ENCODE results near the gene AWAT2. TPM values are rescaled to one million over a fixed set of nuclear protein-coding genes. Genes with fewer than 3 reads are reported as not detected.
"Not testable (repeated sequence)": the region's sequence is repeated elsewhere in the genome, so short reads cannot be mapped to it uniquely, and the experiment has no call there.

AWAT2 gene
- total and polyA plus RNA-seq, 9 donors, result 0.10 TPM; not detected in 8

- H3K27ac ChIP-seq, result no peak overlapping the region
- intact Hi-C loops (cut with DNase I), result no loop called here
- no peaks in the 10 kb centered on the region for H3K27me3 ChIP-seq
- no peak for TF ChIP-seq POLR2A (IDR thresholded peaks at IDR 0.05)
- no peak for TF ChIP-seq CTCF (IDR thresholded peaks at IDR 0.05)
- no peak for TF ChIP-seq EP300 (IDR thresholded peaks at IDR 0.05)
- H3K4me1 ChIP-seq (ENCODE audit: insufficient read depth), result no peaks in the 10 kb centered on the region
- no peak for DNase-seq
- no peaks in the 10 kb centered on the region for H3K9me3 ChIP-seq
- no peaks in the 10 kb centered on the region for H3K36me3 ChIP-seq
- no peak overlapping the region for H3K4me3 ChIP-seq
Observed at GRCh38 chrX:70009049-70009448, 40.7 kb downstream of the AWAT2 start.

- Histone ChIP-seq H3K27ac (no peak overlapping the region), H3K27me3 (no peaks in the 10 kb centered on the region), H3K9me3 (no peaks in the 10 kb centered on the region), H3K36me3 (no peaks in the 10 kb centered on the region), H3K4me3 (no peak overlapping the region), H3K4me1 (ENCODE audit: insufficient read depth) (no peaks in the 10 kb centered on the region)
- no peak for DNase-seq
- TF ChIP-seq POLR2A (IDR thresholded peaks at IDR 0.05) (no peak), EP300 (IDR thresholded peaks at IDR 0.05) (no peak), CTCF (IDR thresholded peaks at IDR 0.05) (no peak)
- intact Hi-C loops (cut with DNase I), result no loop called here
Observed at GRCh38 chrX:70007946-70008345, 41.8 kb downstream of the AWAT2 start.

- no peak for DNase-seq
- no peak for TF ChIP-seq CTCF (IDR thresholded peaks at IDR 0.05)
- TF ChIP-seq EP300 (IDR thresholded peaks at IDR 0.05), result no peak
- TF ChIP-seq POLR2A (IDR thresholded peaks at IDR 0.05), result no peak
- Histone ChIP-seq H3K27ac (no peak overlapping the region), H3K4me1 (ENCODE audit: insufficient read depth) (no peaks in the 10 kb centered on the region), H3K4me3 (no peak overlapping the region), H3K27me3 (no peaks in the 10 kb centered on the region), H3K9me3 (no peaks in the 10 kb centered on the region), H3K36me3 (no peaks in the 10 kb centered on the region)
- intact Hi-C loops (cut with DNase I), result no loop called here
- WGBS, 3 donors, result 80 to 87% (median 84%) methylated on average over 3 of the region's 3 CpGs
Observed at GRCh38 chrX:70001708-70002341, 47.9 kb downstream of the AWAT2 start.

GRCh38 chrX:70001269-70001668 lies 48.5 kb downstream of the AWAT2 start:
- Histone ChIP-seq H3K27ac (no peak overlapping the region), H3K27me3 (no peaks in the 10 kb centered on the region), H3K4me1 (ENCODE audit: insufficient read depth) (no peaks in the 10 kb centered on the region), H3K36me3 (no peaks in the 10 kb centered on the region), H3K9me3 (no peaks in the 10 kb centered on the region), H3K4me3 (no peak overlapping the region)
- intact Hi-C loops (cut with DNase I), result no loop called here
- TF ChIP-seq CTCF (IDR thresholded peaks at IDR 0.05) (no peak), EP300 (IDR thresholded peaks at IDR 0.05) (no peak), POLR2A (IDR thresholded peaks at IDR 0.05) (no peak)
- WGBS, 3 donors, result 39 to 53% (median 52%) methylated on average over 2 of the region's 2 CpGs
- no peak for DNase-seq

GRCh38 chrX:69998299-69998698 lies 51.4 kb downstream of the AWAT2 start:
- H3K36me3 ChIP-seq; H3K4me1 ChIP-seq (ENCODE audit: insufficient read depth); DNase-seq; intact Hi-C loops (cut with DNase I); H3K9me3 ChIP-seq; H3K27ac ChIP-seq; H3K27me3 ChIP-seq; H3K4me3 ChIP-seq: not testable (repeated sequence)

Measured in ovary (tissue), 9 donors.